HCT116 (cell line): ENCODE data around the gene APOL5. TPM values are rescaled to one million over a fixed set of nuclear protein-coding genes. Genes with fewer than 3 reads are reported as not detected.

ENCODE experiments used
- ATAC-seq: fragments of 200-7000 bp; cut with Tn5 transposase; 2 replicates; pipeline ENCODE4 v1.9.1; 2020; ENCODE audit warnings: mild to moderate bottlenecking, moderate library complexity
- BruUV-seq: library from RNA; stranded (reverse); fragments of 400-500 nt; replicated peaks from 2 replicates; lab custom pipeline; 2021; lab: Mats Ljungman, UMichigan
- CTCF ChIA-PET: fragments of 300-600 bp; sonication (Branson Sonifier 250); formaldehyde crosslinking; loops from one replicate; lab custom pipeline; 2021; ENCODE audit warnings: antibody characterized with exemption; lab: Charles Lee
- POLR2A ChIA-PET: fragments of 300-600, 350-600 bp; sonication (Branson Sonifier 250); formaldehyde crosslinking; loops from one replicate; lab custom pipeline; 2021; ENCODE audit warnings: antibody characterized with exemption; lab: Charles Lee
- RAD21 ChIA-PET, 2 experiments: fragments of 300-600 bp; sonication (Branson Sonifier 250); formaldehyde crosslinking; loops; one replicate each; lab custom pipeline; 2023; ENCODE audit warnings: low total read pairs in 2 of 2; ENCODE audit not compliant: uncharacterized antibody in 2 of 2, unreplicated experiment in 2 of 2, low non-redundant PET in 1 of 2; lab: Charles Lee
- DNase-seq: peaks from one replicate; pipeline ENCODE4 v3.0.0-alpha.2; 2010; ENCODE audit warnings: low read depth, low spot score
- H2AFZ ChIP-seq: fragments of 200-600 bp; shearing (Covaris generic), sonication (generic); 2 replicates; pipeline ENCODE4 v1.6.1; 2017; ENCODE audit warnings: low read depth, mixed run types, mixed read lengths, antibody characterized with exemption, low read length; ENCODE audit not compliant: poor library complexity, severe bottlenecking
- H3K27ac ChIP-seq: 2 replicates; pipeline ENCODE4 v1.5.1; 2012; ENCODE audit warnings: low read depth, low read length
- H3K27me3 ChIP-seq: fragments of 200-600 bp; sonication (generic); 2 replicates; pipeline ENCODE4 v1.6.1; 2016; ENCODE audit warnings: mixed run types, low read length, mixed read lengths; ENCODE audit not compliant: insufficient read depth
- H3K36me3 ChIP-seq, 2 experiments: fragments of 200-500 bp in 1 of 2; fragments of 200-600 bp in 1 of 2; sonication (Bioruptor generic) in 1 of 2; sonication (generic) in 1 of 2; 2 replicates each; pipeline versions ENCODE4 v1.5.1 to v1.6.1; 2014 to 2016; ENCODE audit warnings: low read length in 2 of 2, inconsistent platforms in 1 of 2, mixed read lengths in 1 of 2, mixed run types in 1 of 2; ENCODE audit not compliant: insufficient read depth in 2 of 2, control insufficient read depth in 1 of 2
- H3K4me1 ChIP-seq, 2 experiments: fragments of 200-600 bp in 1 of 2; sonication (generic) in 1 of 2; 2 replicates each; pipeline versions ENCODE4 v1.5.1 to v1.6.1; 2012 to 2017; ENCODE audit warnings: low read length in 2 of 2, inconsistent platforms in 1 of 2, mild to moderate bottlenecking in 1 of 2, mixed read lengths in 1 of 2, mixed run types in 1 of 2, moderate library complexity in 1 of 2; ENCODE audit not compliant: insufficient read depth in 2 of 2, control insufficient read depth in 1 of 2
- H3K4me2 ChIP-seq: fragments of 200-600 bp; sonication (generic); 2 replicates; pipeline ENCODE4 v1.6.1; 2017; ENCODE audit warnings: mixed run types, low read length, mixed read lengths
- H3K4me3 ChIP-seq, 2 experiments: fragments of 200-600 bp in 1 of 2; sonication (generic) in 1 of 2; replicated peaks in 1 of 2; 2 replicates each; pipeline ENCODE4 v1.5.1; 2011 to 2016; ENCODE audit warnings: low read length in 2 of 2, control low read depth in 1 of 2, low read depth in 1 of 2, mild to moderate bottlenecking in 1 of 2, mixed read lengths in 1 of 2, mixed run types in 1 of 2
- H3K79me2 ChIP-seq: fragments of 200-600 bp; sonication (generic); 2 replicates; pipeline ENCODE4 v1.6.1; 2017; ENCODE audit warnings: mild to moderate bottlenecking, mixed run types, low read length, moderate library complexity, mixed read lengths; ENCODE audit not compliant: insufficient read depth
- H3K9ac ChIP-seq: fragments of 200-600 bp; sonication (generic); 2 replicates; pipeline ENCODE4 v1.6.1; 2016; ENCODE audit warnings: low read length, mixed read lengths
- H3K9me2 ChIP-seq: fragments of 200-600 bp; sonication (generic), shearing (Covaris generic); 2 replicates; pipeline ENCODE4 v1.6.1; 2017; ENCODE audit warnings: mixed run types, mild to moderate bottlenecking, moderate library complexity; ENCODE audit not compliant: insufficient read depth
- H3K9me3 ChIP-seq, 2 experiments: fragments of 200-500 bp in 1 of 2; fragments of 200-600 bp in 1 of 2; sonication (Bioruptor generic) in 1 of 2; sonication (generic) in 1 of 2; 2 replicates each; pipeline ENCODE4 v1.6.1; 2014 to 2017; ENCODE audit warnings: low read length in 2 of 2, mixed read lengths in 2 of 2, inconsistent platforms in 1 of 2, low read depth in 1 of 2, mild to moderate bottlenecking in 1 of 2, mixed run types in 1 of 2, moderate library complexity in 1 of 2; ENCODE audit not compliant: control insufficient read depth in 1 of 2, insufficient read depth in 1 of 2
- H4K20me1 ChIP-seq: fragments of 200-600 bp; sonication (generic), shearing (Covaris generic); 2 replicates; pipeline ENCODE4 v1.6.1; 2017; ENCODE audit warnings: mixed run types, mild to moderate bottlenecking, moderate library complexity; ENCODE audit not compliant: insufficient read depth
- CBX3 ChIP-seq: IDR thresholded peaks from 2 replicates; pipeline ENCODE4 v1.6.1; 2012; ENCODE audit warnings: low read depth
- CEBPB ChIP-seq: IDR thresholded peaks from 2 replicates; pipeline ENCODE4 v1.6.1; 2012; ENCODE audit warnings: low read depth
- EGR1 ChIP-seq: IDR thresholded peaks from 2 replicates; pipeline ENCODE4 v1.6.1; 2012; ENCODE audit warnings: low read depth
- EZH2phosphoT487 ChIP-seq: fragments of 200-600 bp; IDR thresholded peaks from 2 replicates; pipeline ENCODE4 v1.6.1; 2018; ENCODE audit warnings: antibody characterized with exemption, borderline replicate concordance
- POLR2A ChIP-seq: IDR thresholded peaks from 2 replicates; pipeline ENCODE4 v1.7.0; 2011; ENCODE audit warnings: borderline replicate concordance; ENCODE audit not compliant: insufficient read depth, insufficient read length; ENCODE audit errors: extremely low read depth
- RAD21 ChIP-seq: IDR thresholded peaks from 2 replicates; pipeline ENCODE4 v1.6.1; 2012; ENCODE audit warnings: low read depth, mild to moderate bottlenecking
- TCF7L2 ChIP-seq: IDR thresholded peaks from 2 replicates; pipeline ENCODE4 v1.7.0; 2011; ENCODE audit warnings: borderline replicate concordance, inconsistent platforms; ENCODE audit not compliant: insufficient read depth, insufficient read length; ENCODE audit errors: extremely low read depth
- YY1 ChIP-seq: IDR thresholded peaks from 2 replicates; pipeline ENCODE4 v1.6.1; 2011; ENCODE audit warnings: low read length, low read depth, moderate library complexity, mild to moderate bottlenecking; ENCODE audit not compliant: insufficient replicate concordance; ENCODE audit errors: extremely low read depth
- intact Hi-C: fragments of 100-400 bp; cut with micrococcal nuclease; formaldehyde crosslinking; loops from 2 replicates; pipeline ENCODE4 v1.10.0; 2022
- total RNA-seq: library from RNA; stranded (reverse); gene quantifications from one replicate; pipeline ENCODE4 v1.2.1, GENCODE V29; 2021; ENCODE audit not compliant: unreplicated experiment
- TF ChIP-seq, protein P1 (sequence below): IDR thresholded peaks from 2 replicates; pipeline ENCODE4 v1.6.1; 2011; ENCODE audit warnings: mild to moderate bottlenecking, low read length, moderate library complexity; ENCODE audit not compliant: insufficient replicate concordance; ENCODE audit errors: extremely low read depth

APOL5 gene
- total RNA-seq, 1 experiment from 2014 or later, result not detected

DNA sequence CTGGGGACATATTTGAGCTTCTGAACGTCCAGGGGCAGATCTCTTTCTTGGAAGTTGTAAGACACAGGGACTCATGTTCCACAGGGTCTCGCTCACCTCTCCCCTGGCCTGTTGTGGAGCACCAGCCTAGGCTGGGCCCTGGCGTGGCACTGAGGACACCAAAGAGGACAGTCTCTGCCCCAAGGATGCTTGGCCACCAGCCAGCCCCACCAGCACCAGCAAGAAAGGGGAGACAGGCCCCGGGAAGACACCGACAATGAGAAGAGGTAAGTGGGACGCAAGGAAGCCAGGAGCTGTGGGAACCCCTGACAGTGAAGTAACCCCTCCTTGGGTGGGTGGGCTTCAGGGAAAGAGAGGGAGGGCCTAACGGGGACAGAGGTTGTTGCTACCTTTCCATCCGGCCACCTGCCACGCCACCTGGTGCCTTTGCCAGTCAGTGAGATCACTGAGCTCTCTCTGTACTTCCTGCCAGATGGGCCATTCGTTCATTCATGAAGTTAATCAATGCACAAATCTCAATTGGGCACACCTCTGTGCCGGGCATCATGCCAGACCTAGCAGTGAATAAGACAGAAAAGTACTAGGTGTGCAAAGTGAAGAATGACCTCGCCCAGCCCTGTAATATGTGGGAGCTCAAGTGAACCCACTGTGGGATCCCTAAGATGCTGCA is 11.1 kb downstream of the APOL5 start:
- Histone ChIP-seq H3K9me2 (no peaks in the 10 kb centered on the region), H3K4me2 (no peak overlapping the region), H3K4me1 (no peaks in the 10 kb centered on the region), H3K4me3 (no peak overlapping the region), H2AFZ (no peak overlapping the region), H4K20me1 (no peaks in the 10 kb centered on the region), H3K79me2 (no peaks in the 10 kb centered on the region), H3K27me3 (no peaks in the 10 kb centered on the region), H3K27ac (no peak overlapping the region), H3K36me3 (no peaks in the 10 kb centered on the region), H3K9ac (no peak overlapping the region)
- ChIA-PET RAD21 (no interaction called here), CTCF (no interaction called here)
- no peak for DNase-seq
- ATAC-seq, result no peak
- TF ChIP-seq CEBPB (no peak), YY1 (no peak), CBX3 (no peak), EGR1 (no peak), RAD21 (no peak), TCF7L2 (no peak), EZH2phosphoT487 (no peak), POLR2A (no peak)
- TF ChIP-seq, protein P1, sequence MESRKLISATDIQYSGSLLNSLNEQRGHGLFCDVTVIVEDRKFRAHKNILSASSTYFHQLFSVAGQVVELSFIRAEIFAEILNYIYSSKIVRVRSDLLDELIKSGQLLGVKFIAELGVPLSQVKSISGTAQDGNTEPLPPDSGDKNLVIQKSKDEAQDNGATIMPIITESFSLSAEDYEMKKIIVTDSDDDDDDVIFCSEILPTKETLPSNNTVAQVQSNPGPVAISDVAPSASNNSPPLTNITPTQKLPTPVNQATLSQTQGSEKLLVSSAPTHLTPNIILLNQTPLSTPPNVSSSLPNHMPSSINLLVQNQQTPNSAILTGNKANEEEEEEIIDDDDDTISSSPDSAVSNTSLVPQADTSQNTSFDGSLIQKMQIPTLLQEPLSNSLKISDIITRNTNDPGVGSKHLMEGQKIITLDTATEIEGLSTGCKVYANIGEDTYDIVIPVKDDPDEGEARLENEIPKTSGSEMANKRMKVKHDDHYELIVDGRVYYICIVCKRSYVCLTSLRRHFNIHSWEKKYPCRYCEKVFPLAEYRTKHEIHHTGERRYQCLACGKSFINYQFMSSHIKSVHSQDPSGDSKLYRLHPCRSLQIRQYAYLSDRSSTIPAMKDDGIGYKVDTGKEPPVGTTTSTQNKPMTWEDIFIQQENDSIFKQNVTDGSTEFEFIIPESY, result no peak
- TF ChIP-seq, all 23 proteins: peak for 0
- POLR2A ChIA-PET, result no interaction called here
- no TSS peak for BruUV-seq
- intact Hi-C loops, result no loop called here
- no peaks in the 10 kb centered on the region for H3K9me3 ChIP-seq
